Measurements from ENCODE around the gene C5. TPM values are rescaled to one million over a fixed set of nuclear protein-coding genes. Genes with fewer than 3 reads are reported as not detected.

The C5 gene
- total and polyA plus RNA-seq, 12 donors: 1.4 to 7.9 (median 3.0) TPM

- TF ChIP-seq POLR2A (IDR thresholded peaks at IDR 0.05): no peak
- no peak for TF ChIP-seq CTCF (IDR thresholded peaks at IDR 0.05)
- no peaks in the 10 kb centered on the region for H3K36me3 ChIP-seq (replicated peaks in 1 of 2)
- 72 to 80% (median 78%) methylated on average over 3 of the region's 3 CpGs for WGBS, 4 donors
- H3K4me3 ChIP-seq: no peak overlapping the region
- no peak overlapping the region for H3K27ac ChIP-seq
- DNase-seq: no peak
- no peaks in the 10 kb centered on the region for H3K9me3 ChIP-seq (replicated peaks in 1 of 3)
- H3K27me3 ChIP-seq: no peaks in the 10 kb centered on the region
- peaks cover 6 to 21% of the 10 kb centered on the region in 2 donors for H3K4me1 ChIP-seq (replicated peaks in 1 of 2)
- intact Hi-C loops (cut with DNase I): no loop called here
These were observed 103.8 kb downstream of the C5 start for GRCh38 chr9:120946259-120946658.

- no peak overlapping the region for H3K27ac ChIP-seq
- no peaks in the 10 kb centered on the region for H3K27me3 ChIP-seq
- H3K36me3 ChIP-seq (replicated peaks in 1 of 2): no peaks in the 10 kb centered on the region
- TF ChIP-seq CTCF (IDR thresholded peaks at IDR 0.05) (no peak), POLR2A (IDR thresholded peaks at IDR 0.05) (no peak)
- DNase-seq: no peak
- intact Hi-C loops (cut with DNase I): loop anchor here in 1 of 2 donors (5.0 kb wide), 1 partner anchor 42 kb away; no protein-coding TSS in a partner anchor
- H3K4me1 ChIP-seq (replicated peaks in 1 of 2): peaks cover 10 to 24% of the 10 kb centered on the region in 2 donors
- H3K9me3 ChIP-seq (replicated peaks in 1 of 3): no peaks in the 10 kb centered on the region
- H3K4me3 ChIP-seq: no peak overlapping the region
- 83 to 100% (median 92%) methylated on average over 3 of the region's 3 CpGs for WGBS, 4 donors
These were observed 105.1 kb downstream of the C5 start for GRCh38 chr9:120944948-120945347.

GRCh38 chr9:120944434-120944843 is 105.6 kb downstream of the C5 start:
- intact Hi-C loops (cut with DNase I): loop anchor here in 1 of 2 donors (5.0 kb wide), 1 partner anchor 43 kb away; no protein-coding TSS in a partner anchor
- H3K9me3 ChIP-seq (replicated peaks in 1 of 3): no peaks in the 10 kb centered on the region

More at GRCh38 chr9:120944434-120944843, 105.6 kb downstream of the C5 start:
- no peak for TF ChIP-seq CTCF (IDR thresholded peaks at IDR 0.05)
- no peak for TF ChIP-seq POLR2A (IDR thresholded peaks at IDR 0.05)
- no peak overlapping the region for H3K4me3 ChIP-seq
- H3K4me1 ChIP-seq (replicated peaks in 1 of 2): peaks cover 10 to 24% of the 10 kb centered on the region in 2 donors
- 85 to 92% (median 87%) methylated on average over 4 of the region's 4 CpGs for WGBS, 4 donors
- no peaks in the 10 kb centered on the region for H3K27me3 ChIP-seq
- no peaks in the 10 kb centered on the region for H3K36me3 ChIP-seq (replicated peaks in 1 of 2)
- no peak overlapping the region for H3K27ac ChIP-seq
- DNase-seq: no peak

Data from adrenal gland (tissue), 12 donors.